ENCODE results near the gene NFKBIB. TPM values are rescaled to one million over a fixed set of nuclear protein-coding genes. Genes with fewer than 3 reads are reported as not detected.

NFKBIB gene
- total and polyA plus RNA-seq, 2 of the 8 experiments (the other 6 are each of a cell fraction or from before 2014, with no cell fraction given), result 37.3 to 44.1 TPM

DNA sequence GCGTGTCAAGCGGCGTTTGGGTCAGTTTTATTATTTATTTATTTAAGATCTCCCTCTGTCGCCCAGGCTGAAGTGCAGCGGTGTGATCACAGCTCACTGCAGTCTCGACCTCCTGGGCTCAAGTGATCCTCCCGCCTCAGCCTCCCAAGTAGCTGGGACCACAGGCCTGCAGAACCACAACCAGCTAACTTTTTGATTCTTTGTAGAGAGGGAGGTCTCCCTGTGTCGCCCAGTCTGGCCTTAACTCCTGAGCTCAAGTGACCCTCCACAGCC lies 31.7 kb downstream of the NFKBIB start (continued):
- TF ChIP-seq EZH2 (IDR thresholded peaks at IDR 0.05; ENCODE audit: low read depth, low read length, severe bottlenecking), result no peak
- no peak for TF ChIP-seq RBBP5 (IDR thresholded peaks at IDR 0.05; ENCODE audit: borderline replicate concordance, low read depth, low read length)
- no peak for TF ChIP-seq TCF12 (IDR thresholded peaks at IDR 0.05; ENCODE audit: low read depth, low read length)
- TF ChIP-seq CTCF (IDR thresholded peaks at IDR 0.05; ENCODE audit: control extremely low read depth in 1 of 3, insufficient read depth in 1 of 3, low read depth in 1 of 3, low read length in 3 of 3), result no peak

Data from H1 (cell line).